ENCODE results near the gene PLCH2. TPM values are rescaled to one million over a fixed set of nuclear protein-coding genes. Genes with fewer than 3 reads are reported as not detected.

The PLCH2 gene
- total RNA-seq, 1 donor from 2014 or later = 61.4 TPM

- Mint-ChIP-seq H3K36me3 (ENCODE audit: unreplicated experiment) (no peaks in the 10 kb centered on the region), H3K27ac (ENCODE audit: unreplicated experiment) (no peak overlapping the region), H3K4me1 (ENCODE audit: low read depth, unreplicated experiment) (no peaks in the 10 kb centered on the region), H3K9me3 (ENCODE audit: unreplicated experiment) (peaks cover 2% of the 10 kb centered on the region), H3K4me3 (ENCODE audit: unreplicated experiment) (no peak overlapping the region), H3K27me3 (ENCODE audit: unreplicated experiment) (peaks cover 1% of the 10 kb centered on the region)
- no peak for TF ChIP-seq CTCF (IDR thresholded peaks at IDR 0.05; ENCODE audit: partially characterized antibody, unreplicated experiment)
- no peak for DNase-seq
Measured at GRCh38 chr1:2501820-2502119, 25.7 kb downstream of the PLCH2 start.

GRCh38 chr1:2502210-2502609 lies 26.1 kb downstream of the PLCH2 start:
- no peak overlapping the region for H3K27ac Mint-ChIP-seq (ENCODE audit: unreplicated experiment)
- peaks cover 2% of the 10 kb centered on the region for H3K9me3 Mint-ChIP-seq (ENCODE audit: unreplicated experiment)
- DNase-seq = no peak
- TF ChIP-seq CTCF (IDR thresholded peaks at IDR 0.05; ENCODE audit: partially characterized antibody, unreplicated experiment) = no peak
- peaks cover 1% of the 10 kb centered on the region for H3K27me3 Mint-ChIP-seq (ENCODE audit: unreplicated experiment)
- no peak overlapping the region for H3K4me3 Mint-ChIP-seq (ENCODE audit: unreplicated experiment)
- no peaks in the 10 kb centered on the region for H3K36me3 Mint-ChIP-seq (ENCODE audit: unreplicated experiment)
- no peaks in the 10 kb centered on the region for H3K4me1 Mint-ChIP-seq (ENCODE audit: low read depth, unreplicated experiment)

GRCh38 chr1:2502661-2503553 lies 26.8 kb downstream of the PLCH2 start:
- Mint-ChIP-seq H3K36me3 (ENCODE audit: unreplicated experiment) (no peaks in the 10 kb centered on the region), H3K4me3 (ENCODE audit: unreplicated experiment) (no peak overlapping the region), H3K27me3 (ENCODE audit: unreplicated experiment) (peaks cover 1% of the 10 kb centered on the region), H3K9me3 (ENCODE audit: unreplicated experiment) (peaks cover 2% of the 10 kb centered on the region), H3K4me1 (ENCODE audit: low read depth, unreplicated experiment) (no peaks in the 10 kb centered on the region), H3K27ac (ENCODE audit: unreplicated experiment) (no peak overlapping the region)
- no peak for DNase-seq
- no peak for TF ChIP-seq CTCF (IDR thresholded peaks at IDR 0.05; ENCODE audit: partially characterized antibody, unreplicated experiment)

- peaks cover 2% of the 10 kb centered on the region for H3K9me3 Mint-ChIP-seq (ENCODE audit: unreplicated experiment)
- no peak overlapping the region for H3K27ac Mint-ChIP-seq (ENCODE audit: unreplicated experiment)
- no peaks in the 10 kb centered on the region for H3K36me3 Mint-ChIP-seq (ENCODE audit: unreplicated experiment)
- no peaks in the 10 kb centered on the region for H3K4me1 Mint-ChIP-seq (ENCODE audit: low read depth, unreplicated experiment)
- no peak for DNase-seq
- H3K27me3 Mint-ChIP-seq (ENCODE audit: unreplicated experiment) = peaks cover 3% of the 10 kb centered on the region
- no peak overlapping the region for H3K4me3 Mint-ChIP-seq (ENCODE audit: unreplicated experiment)
- no peak for TF ChIP-seq CTCF (IDR thresholded peaks at IDR 0.05; ENCODE audit: partially characterized antibody, unreplicated experiment)
Measured at GRCh38 chr1:2503554-2504224, 27.6 kb downstream of the PLCH2 start.
